SK-N-MC (cell line): ENCODE data around the gene PRKAR1B.

Source experiments
- DNase-seq: peaks from one replicate; pipeline ENCODE4 v3.0.0-alpha.2; 2011; ENCODE audit warnings: low read depth, low spot score
- H3K27ac ChIP-seq: fragments of 200-600 bp; sonication (generic); 2 replicates; pipeline ENCODE4 v1.5.1; 2016; ENCODE audit warnings: mixed run types
- H3K36me3 ChIP-seq: fragments of 200-600 bp; sonication (generic); 2 replicates; pipeline ENCODE4 v1.6.1; 2017; ENCODE audit warnings: antibody characterized with exemption, low read length, mixed read lengths; ENCODE audit not compliant: insufficient read depth
- H3K4me3 ChIP-seq: fragments of 200-600 bp; sonication (generic); 2 replicates; pipeline ENCODE4 v1.5.1; 2016
- H3K9ac ChIP-seq: fragments of 200-600 bp; sonication (generic); 2 replicates; pipeline ENCODE4 v1.8.0; 2017; ENCODE audit warnings: mixed run types, mixed read lengths; ENCODE audit not compliant: insufficient read length
- H3K9me3 ChIP-seq: fragments of 200-600 bp; sonication (generic); 2 replicates; pipeline ENCODE4 v1.6.1; 2017; ENCODE audit warnings: low read depth, mild to moderate bottlenecking, antibody characterized with exemption, low read length, moderate library complexity, mixed read lengths
- EZH2 ChIP-seq: fragments of 200-600 bp; sonication (generic); IDR thresholded peaks from one replicate; pipeline ENCODE4 v1.6.1; 2017; ENCODE audit warnings: antibody characterized with exemption
- FOXP2 ChIP-seq: optimal IDR thresholded peaks from 2 replicates; pipeline ENCODE3; 2011; ENCODE audit warnings: mild to moderate bottlenecking, moderate library complexity; ENCODE audit not compliant: insufficient read depth; ENCODE audit errors: extremely low read length, control extremely low read depth
- POLR2AphosphoS5 ChIP-seq: IDR thresholded peaks from 2 replicates; pipeline ENCODE4 v1.6.1; 2012; ENCODE audit warnings: mild to moderate bottlenecking, low read depth, low read length, borderline replicate concordance

PRKAR1B gene

DNA sequence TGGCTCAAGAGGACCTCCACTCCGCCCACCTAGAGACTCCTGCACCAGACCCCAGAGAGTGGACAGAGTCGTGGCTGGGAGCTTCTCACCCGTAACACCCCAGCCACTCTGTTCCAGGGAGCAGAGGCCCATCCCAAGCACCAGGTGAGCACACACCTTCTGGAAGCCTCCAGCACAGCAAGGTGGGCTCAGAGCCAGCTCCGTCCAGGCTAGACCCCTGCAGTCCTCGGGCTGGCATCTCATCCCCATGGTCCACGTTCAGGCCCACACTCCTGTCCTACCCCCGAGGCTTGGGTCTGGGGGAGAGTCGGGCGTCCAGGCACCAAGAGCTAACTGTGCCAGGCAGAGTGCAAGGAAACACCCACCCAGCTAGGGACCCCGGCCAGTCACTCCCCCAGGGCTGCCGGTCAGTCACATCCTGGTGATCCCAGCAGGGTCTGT lies 220.7 kb downstream of the PRKAR1B start:
- H3K4me3 ChIP-seq = no peak overlapping the region
- no peak overlapping the region for H3K9ac ChIP-seq
- H3K27ac ChIP-seq = no peak overlapping the region
- TF ChIP-seq FOXP2 (no peak), POLR2AphosphoS5 (no peak), EZH2 (no peak)
- no peaks in the 10 kb centered on the region for H3K36me3 ChIP-seq
- no peak for DNase-seq
- H3K9me3 ChIP-seq = no peaks in the 10 kb centered on the region

DNA sequence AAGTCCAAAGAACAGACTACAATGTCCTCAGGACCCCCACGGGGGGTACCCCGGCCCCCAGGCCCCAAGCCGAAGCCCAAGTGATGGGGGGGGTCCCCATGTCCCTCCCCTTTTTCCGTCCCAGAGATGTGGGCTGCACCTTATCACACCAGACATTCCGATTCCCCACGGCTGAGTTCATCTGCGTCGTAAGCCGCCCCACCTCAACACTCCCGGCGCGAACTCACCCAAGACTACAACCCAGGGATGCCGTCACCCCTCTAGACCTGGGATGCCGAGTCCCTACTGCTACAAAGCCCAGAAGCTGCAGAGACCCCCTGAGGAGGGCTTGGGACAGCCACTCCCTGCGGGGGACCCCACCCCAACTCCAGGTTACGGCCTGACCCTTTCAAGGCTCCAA lies 221.9 kb downstream of the PRKAR1B start:
- Histone ChIP-seq H3K9me3 (no peaks in the 10 kb centered on the region), H3K4me3 (no peak overlapping the region), H3K27ac (no peak overlapping the region), H3K36me3 (no peaks in the 10 kb centered on the region), H3K9ac (no peak overlapping the region)
- no peak for DNase-seq
- TF ChIP-seq EZH2 (no peak), FOXP2 (no peak), POLR2AphosphoS5 (no peak)

DNA sequence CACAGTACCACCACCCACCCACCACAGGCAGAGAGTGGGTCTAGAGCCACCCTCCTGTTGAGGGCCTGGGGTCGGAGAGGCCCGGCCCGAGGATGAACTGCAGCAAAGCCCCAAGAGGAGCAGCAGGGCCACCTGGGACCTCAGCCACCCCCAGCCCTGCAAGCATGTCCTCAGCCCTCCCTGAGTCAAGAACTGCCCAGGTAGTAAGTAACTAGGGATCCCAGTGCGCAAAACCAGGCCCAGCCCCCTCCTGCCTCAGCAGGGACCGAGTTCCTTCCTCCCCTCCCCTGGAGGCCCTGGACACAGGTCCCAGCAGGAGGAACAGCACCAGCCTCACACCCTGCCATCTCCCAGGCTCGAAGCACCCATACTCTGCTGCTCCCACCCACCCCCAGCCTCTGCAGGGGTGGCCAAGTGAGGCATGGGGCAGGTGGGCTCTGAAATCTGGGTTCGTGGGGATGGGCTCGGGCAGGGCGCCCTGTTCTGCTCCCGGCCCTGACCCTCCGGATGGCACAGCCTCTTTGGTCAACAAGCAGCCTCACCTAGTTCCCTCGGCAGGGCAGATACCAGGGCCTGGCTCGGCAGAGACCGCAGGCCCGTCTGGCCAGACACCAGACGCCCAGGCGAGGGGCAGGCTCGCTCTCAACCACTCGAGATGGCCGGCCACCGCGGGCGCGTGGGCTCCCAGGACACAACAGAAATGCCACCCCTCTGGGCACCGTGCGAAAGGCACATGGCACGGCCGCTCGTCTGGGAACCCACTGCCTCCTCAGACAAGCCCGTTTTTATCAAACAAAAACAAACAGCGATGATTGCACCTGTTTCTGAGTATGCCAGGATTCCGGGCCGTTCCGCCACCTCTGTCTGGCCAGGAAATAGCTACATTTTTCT lies 222.6 kb downstream of the PRKAR1B start:
- Histone ChIP-seq H3K9me3 (no peaks in the 10 kb centered on the region), H3K36me3 (no peaks in the 10 kb centered on the region), H3K27ac (no peak overlapping the region), H3K4me3 (no peak overlapping the region), H3K9ac (no peak overlapping the region)
- TF ChIP-seq EZH2 = no peak
- no peak for TF ChIP-seq POLR2AphosphoS5
- no peak for TF ChIP-seq FOXP2
- DNase-seq = no peak

DNA sequence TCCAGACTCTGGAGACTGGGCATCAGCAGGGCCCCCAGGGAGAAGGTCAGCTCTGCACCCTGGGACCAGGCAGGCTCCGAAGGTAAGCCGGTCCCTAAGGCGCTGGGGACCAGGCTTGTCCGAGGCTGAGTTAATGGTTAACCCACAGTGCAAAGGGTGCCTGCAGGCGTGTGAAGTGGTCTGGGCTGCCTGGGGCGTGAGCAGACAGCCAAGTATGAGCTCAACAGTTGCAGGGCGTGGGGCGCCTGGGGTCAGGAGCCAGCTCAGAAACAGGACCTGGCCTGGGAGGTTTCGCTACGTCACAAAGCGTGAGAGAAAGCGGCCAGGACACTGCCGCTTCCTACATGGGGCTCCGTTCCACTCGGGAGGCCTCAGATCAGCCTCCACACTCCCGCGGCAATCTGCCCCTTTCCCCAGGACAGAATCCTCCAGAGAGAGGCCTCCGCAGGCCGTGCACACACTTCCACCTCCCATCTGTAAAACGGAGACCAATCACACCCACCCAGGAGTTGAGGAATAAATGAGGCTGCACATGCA lies 223.4 kb downstream of the PRKAR1B start:
- Histone ChIP-seq H3K4me3 (no peak overlapping the region), H3K9ac (no peak overlapping the region), H3K9me3 (no peaks in the 10 kb centered on the region), H3K27ac (no peak overlapping the region), H3K36me3 (no peaks in the 10 kb centered on the region)
- DNase-seq = no peak
- TF ChIP-seq FOXP2 (no peak), POLR2AphosphoS5 (no peak), EZH2 (no peak)

DNA sequence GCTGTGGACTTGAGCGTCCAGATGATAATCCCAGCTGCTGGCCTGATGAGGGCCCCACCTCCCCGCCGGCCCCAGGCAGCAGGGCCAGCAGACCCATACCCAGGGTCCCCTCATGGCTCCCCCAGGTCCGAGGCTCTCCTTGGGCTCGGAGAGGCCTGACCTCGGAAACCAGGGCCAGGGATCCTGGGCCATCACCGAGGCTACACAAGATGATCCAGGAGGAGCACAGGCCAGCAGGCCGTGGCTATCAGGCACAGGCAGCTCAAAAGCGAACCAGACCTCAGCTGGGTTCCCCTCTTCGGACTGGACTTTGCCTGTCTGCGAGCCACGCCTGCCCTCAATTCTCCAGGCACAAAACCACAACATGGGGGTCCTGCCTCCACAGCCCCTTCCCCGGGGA lies 224.8 kb downstream of the PRKAR1B start:
- Histone ChIP-seq H3K9ac (no peak overlapping the region), H3K4me3 (no peak overlapping the region), H3K9me3 (no peaks in the 10 kb centered on the region), H3K36me3 (no peaks in the 10 kb centered on the region), H3K27ac (no peak overlapping the region)
- DNase-seq = no peak
- TF ChIP-seq FOXP2 (no peak), POLR2AphosphoS5 (no peak), EZH2 (no peak)

DNA sequence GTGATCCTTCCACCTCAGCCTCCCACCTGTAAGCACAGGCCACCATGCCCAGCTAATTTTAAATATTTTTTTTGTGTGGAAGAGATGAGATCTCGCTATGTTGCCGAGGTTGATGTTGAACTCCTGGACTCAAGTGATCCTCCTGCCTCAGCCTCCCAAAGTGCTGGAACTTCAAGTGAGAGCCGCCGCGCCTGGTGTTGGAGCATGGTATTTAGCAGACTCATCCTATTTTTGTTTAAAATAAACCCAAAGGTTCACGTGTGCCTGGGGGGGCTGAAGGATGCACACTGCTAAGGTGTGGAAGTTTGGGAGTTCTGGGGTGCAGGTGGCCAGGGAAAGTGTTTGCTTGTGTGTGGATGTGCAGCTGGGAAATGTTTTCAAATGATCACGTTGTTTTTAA lies 225.6 kb downstream of the PRKAR1B start:
- Histone ChIP-seq H3K4me3 (no peak overlapping the region), H3K9me3 (no peaks in the 10 kb centered on the region), H3K27ac (no peak overlapping the region), H3K9ac (no peak overlapping the region), H3K36me3 (no peaks in the 10 kb centered on the region)
- TF ChIP-seq FOXP2 = no peak
- no peak for TF ChIP-seq EZH2
- no peak for TF ChIP-seq POLR2AphosphoS5
- DNase-seq = no peak

DNA sequence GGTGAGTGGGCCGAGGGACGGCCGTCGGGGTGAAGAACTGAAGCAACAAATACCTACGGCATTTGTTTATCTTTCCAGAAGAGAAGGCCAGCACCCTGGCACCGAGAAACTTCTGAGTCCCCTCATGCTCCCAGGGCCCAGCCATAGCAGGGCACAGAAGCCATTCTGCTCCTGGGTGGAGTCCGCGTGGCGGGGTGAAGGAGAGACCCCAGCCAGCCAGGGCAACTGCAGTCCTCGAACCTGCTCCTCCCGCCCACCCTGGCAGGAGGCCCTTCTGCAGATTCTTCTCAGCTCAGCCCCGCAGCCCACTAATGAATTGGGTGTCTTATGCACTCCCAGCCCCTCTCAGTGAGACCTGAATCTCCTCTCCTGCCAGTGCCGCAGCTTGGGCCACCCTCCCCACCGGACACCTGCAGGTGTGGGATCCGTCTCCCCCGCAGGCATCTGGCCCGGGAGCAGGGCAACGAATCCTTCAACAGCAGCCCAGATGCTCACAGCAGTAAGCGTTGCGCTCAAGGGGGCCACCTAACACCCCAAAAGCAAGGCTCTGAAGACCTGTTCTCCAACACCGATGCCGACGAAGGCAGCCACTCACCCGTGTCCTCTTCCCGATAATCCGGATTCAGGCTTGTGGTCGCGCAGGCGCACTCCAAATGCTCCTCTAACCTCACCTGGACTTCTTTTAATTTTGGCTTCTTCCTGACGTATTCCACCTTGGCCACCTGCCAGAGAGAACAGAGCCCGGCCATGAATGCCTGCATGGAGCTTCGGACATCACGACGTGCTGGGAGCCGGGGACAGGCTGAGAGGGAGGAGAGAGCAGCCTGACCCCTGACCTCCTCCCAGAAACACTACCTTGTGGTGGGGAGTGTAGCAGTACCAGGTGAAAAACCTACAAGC lies 226.3 kb downstream of the PRKAR1B start:
- DNase-seq = no peak
- Histone ChIP-seq H3K36me3 (no peaks in the 10 kb centered on the region), H3K27ac (no peak overlapping the region), H3K4me3 (no peak overlapping the region), H3K9me3 (no peaks in the 10 kb centered on the region), H3K9ac (no peak overlapping the region)
- TF ChIP-seq EZH2 (no peak), POLR2AphosphoS5 (no peak), FOXP2 (no peak)
